ENCODE data around the gene FBXL13.

GRCh38 chr7:102944241-102944640, 130.4 kb downstream of the FBXL13 start:
- TF ChIP-seq CTCF (IDR thresholded peaks at IDR 0.05; ENCODE audit: insufficient read depth, low read length) (no peak), GABPA (IDR thresholded peaks at IDR 0.05; ENCODE audit: low read depth) (no peak)
